SK-N-SH (cell line): ENCODE measurements around the gene HS6ST3. TPM values are rescaled to one million over a fixed set of nuclear protein-coding genes. Genes with fewer than 3 reads are reported as not detected.

Experiments
- CTCF ChIA-PET: fragments of 300-600, 350-600 bp; formaldehyde crosslinking; extraction: SDS; loops from one replicate; lab custom pipeline; 2021; lab: Yijun Ruan, JAX
- POLR2A ChIA-PET: fragments of 350-600 bp; sonication (Branson Sonifier 250); formaldehyde crosslinking; extraction: SDS; loops from one replicate; lab custom pipeline; 2020; ENCODE audit warnings: antibody characterized with exemption, inconsistent platforms; lab: Yijun Ruan, JAX
- DNase-seq: peaks from one replicate; pipeline ENCODE4 v3.0.0; 2012
- H2AFZ ChIP-seq: fragments of 200-600 bp; sonication (generic); 2 replicates; pipeline ENCODE4 v1.8.1; 2016; ENCODE audit warnings: antibody characterized with exemption, mild to moderate bottlenecking, low read depth
- H3F3A ChIP-seq: fragments of 200-600 bp; sonication (generic); replicated peaks from 2 replicates; pipeline ENCODE3; 2016; ENCODE audit warnings: antibody characterized with exemption, mild to moderate bottlenecking; ENCODE audit not compliant: insufficient read depth
- H3K27ac ChIP-seq, 2 experiments: fragments of 200-500 bp in 1 of 2; fragments of 200-600 bp in 1 of 2; sonication (Bioruptor generic) in 1 of 2; sonication (generic), shearing (Covaris generic) in 1 of 2; 2 replicates each; pipeline versions ENCODE4 v1.5.1 to v1.6.1; 2014 to 2016; ENCODE audit warnings: low read depth in 2 of 2, inconsistent platforms in 1 of 2, low read length in 1 of 2, mild to moderate bottlenecking in 1 of 2, mixed read lengths in 1 of 2
- H3K27me3 ChIP-seq: fragments of 200-600 bp; sonication (generic), shearing (Covaris generic); 2 replicates; pipeline ENCODE4 v1.6.1; 2016; ENCODE audit warnings: mixed run types; ENCODE audit not compliant: insufficient read depth
- H3K36me3 ChIP-seq, 2 experiments: fragments of 200-500 bp in 1 of 2; fragments of 200-600 bp in 1 of 2; sonication (Bioruptor generic) in 1 of 2; sonication (generic) in 1 of 2; replicated peaks in 1 of 2; 2 replicates each; pipeline versions ENCODE3 to v1.5.1; 2014 to 2016; ENCODE audit warnings: low read length in 1 of 2, mild to moderate bottlenecking in 1 of 2; ENCODE audit not compliant: insufficient read depth in 2 of 2, control insufficient read depth in 1 of 2
- H3K4me1 ChIP-seq, 2 experiments: fragments of 200-500 bp in 1 of 2; fragments of 200-600 bp in 1 of 2; sonication (Bioruptor generic) in 1 of 2; sonication (generic), shearing (Covaris generic) in 1 of 2; 2 replicates each; pipeline versions ENCODE4 v1.5.1 to v1.6.1; 2014 to 2016; ENCODE audit warnings: low read depth in 1 of 2, low read length in 1 of 2, mixed run types in 1 of 2; ENCODE audit not compliant: insufficient read depth in 2 of 2, control insufficient read depth in 1 of 2
- H3K4me2 ChIP-seq: fragments of 200-600 bp; sonication (generic), shearing (Covaris generic); 2 replicates; pipeline ENCODE4 v1.6.1; 2017; ENCODE audit warnings: mixed run types
- H3K4me3 ChIP-seq, 2 experiments: fragments of 200-500 bp in 1 of 2; fragments of 200-600 bp in 1 of 2; sonication (Bioruptor generic) in 1 of 2; sonication (generic), shearing (Covaris generic) in 1 of 2; 2 replicates each; pipeline versions ENCODE4 v1.5.1 to v1.8.1; 2014 to 2016; ENCODE audit warnings: low read depth in 2 of 2, inconsistent platforms in 1 of 2, low read length in 1 of 2, mild to moderate bottlenecking in 1 of 2, mixed read lengths in 1 of 2, moderate library complexity in 1 of 2
- H3K79me2 ChIP-seq: fragments of 200-600 bp; sonication (generic); 2 replicates; pipeline ENCODE4 v1.8.1; 2017; ENCODE audit warnings: mild to moderate bottlenecking; ENCODE audit not compliant: insufficient read depth
- H3K9ac ChIP-seq: fragments of 200-600 bp; sonication (generic); 2 replicates; pipeline ENCODE4 v1.6.1; 2017; ENCODE audit warnings: mixed run types
- H3K9me2 ChIP-seq: fragments of 200-600 bp; sonication (generic); 2 replicates; pipeline ENCODE4 v1.6.1; 2017; ENCODE audit warnings: mixed run types
- H3K9me3 ChIP-seq: fragments of 200-600 bp; sonication (generic); 2 replicates; pipeline ENCODE4 v1.6.1; 2017; ENCODE audit warnings: mixed run types, mild to moderate bottlenecking, moderate library complexity
- H4K20me1 ChIP-seq: fragments of 200-600 bp; sonication (generic); 2 replicates; pipeline ENCODE4 v1.6.1; 2017; ENCODE audit warnings: mild to moderate bottlenecking, mixed run types; ENCODE audit not compliant: insufficient read depth
- CHD2 ChIP-seq: fragments of 150-350 bp; IDR thresholded peaks from 2 replicates; pipeline ENCODE4 v1.6.1; 2018; ENCODE audit warnings: low read length; ENCODE audit not compliant: partially characterized antibody
- CTCF ChIP-seq: fragments of 200-600 bp; sonication (generic); IDR thresholded peaks from 2 replicates; pipeline ENCODE4 v1.6.1; 2017; ENCODE audit warnings: antibody characterized with exemption, mild to moderate bottlenecking, moderate library complexity
- EP300 ChIP-seq, 2 experiments: IDR thresholded peaks; 2 replicates each; pipeline versions ENCODE4 v1.4.0 to v1.6.1; 2012; ENCODE audit warnings: borderline replicate concordance in 1 of 2, low read depth in 1 of 2, low read length in 1 of 2
- EZH2phosphoT487 ChIP-seq: fragments of 200-600 bp; sonication (generic); IDR thresholded peaks from 2 replicates; pipeline ENCODE4 v1.6.1; 2017; ENCODE audit warnings: low read depth, mixed run types, mild to moderate bottlenecking, antibody characterized with exemption, moderate library complexity, borderline replicate concordance
- FOSL2 ChIP-seq: IDR thresholded peaks from 2 replicates; pipeline ENCODE4 v1.4.0; 2012; ENCODE audit warnings: low read depth, mild to moderate bottlenecking, moderate library complexity, borderline replicate concordance
- FOXM1 ChIP-seq: IDR thresholded peaks from 2 replicates; pipeline ENCODE4 v1.4.0; 2012; ENCODE audit warnings: low read depth, mild to moderate bottlenecking
- JUND ChIP-seq: IDR thresholded peaks from 2 replicates; pipeline ENCODE4 v1.4.0; 2012
- MXI1 ChIP-seq: IDR thresholded peaks from 2 replicates; pipeline ENCODE4 v1.6.1; 2012; ENCODE audit warnings: mild to moderate bottlenecking, low read depth, low read length, improper control_type of control experiment
- RCOR1 ChIP-seq: fragments of 150-350 bp; IDR thresholded peaks from 2 replicates; pipeline ENCODE4 v1.6.1; 2017; ENCODE audit warnings: antibody characterized with exemption, low read length
- RFX5 ChIP-seq: IDR thresholded peaks from 2 replicates; pipeline ENCODE4 v1.6.1; 2012; ENCODE audit warnings: mild to moderate bottlenecking, improper control_type of control experiment, low read length
- SMC3 ChIP-seq: IDR thresholded peaks from 2 replicates; pipeline ENCODE4 v1.6.1; 2012; ENCODE audit warnings: low read depth, low read length, improper control_type of control experiment
- TEAD4 ChIP-seq: IDR thresholded peaks from 2 replicates; pipeline ENCODE4 v1.4.0; 2012; ENCODE audit warnings: mild to moderate bottlenecking, borderline replicate concordance; ENCODE audit not compliant: insufficient read depth
- USF1 ChIP-seq: IDR thresholded peaks from 2 replicates; pipeline ENCODE4 v1.4.0; 2012; ENCODE audit warnings: low read depth, borderline replicate concordance
- USF2 ChIP-seq: fragments of 150-350 bp; IDR thresholded peaks from 2 replicates; pipeline ENCODE4 v1.6.1; 2017; ENCODE audit warnings: antibody characterized with exemption, low read length, low read depth, borderline replicate concordance
- ZBTB33 ChIP-seq: IDR thresholded peaks from 2 replicates; pipeline ENCODE4 v1.4.0; 2012; ENCODE audit warnings: low read depth, borderline replicate concordance
- WGBS: methylation state at CpG from one replicate; pipeline ENCODE4 v1.1.6; 2017; ENCODE audit warnings: low lambda C conversion rate; 5-methylcytosine and 5-hydroxymethylcytosine counted together
- polyA plus RNA-seq, 3 experiments: library from polyadenylated mRNA; depleted of rRNA; stranded (reverse); fragments of >200 nt; gene quantifications; 2 replicates each; pipeline ENCODE4 v1.2.3, GENCODE V29; 2012
- TF ChIP-seq, protein P1 (sequence below): IDR thresholded peaks from 2 replicates; pipeline ENCODE4 v1.6.1; 2012; ENCODE audit warnings: mild to moderate bottlenecking, low read depth, low read length, moderate library complexity

HS6ST3 gene
- polyA plus RNA-seq, 1 of the 3 experiments (the other 2 are of a cell fraction), result under 0.01 TPM

DNA sequence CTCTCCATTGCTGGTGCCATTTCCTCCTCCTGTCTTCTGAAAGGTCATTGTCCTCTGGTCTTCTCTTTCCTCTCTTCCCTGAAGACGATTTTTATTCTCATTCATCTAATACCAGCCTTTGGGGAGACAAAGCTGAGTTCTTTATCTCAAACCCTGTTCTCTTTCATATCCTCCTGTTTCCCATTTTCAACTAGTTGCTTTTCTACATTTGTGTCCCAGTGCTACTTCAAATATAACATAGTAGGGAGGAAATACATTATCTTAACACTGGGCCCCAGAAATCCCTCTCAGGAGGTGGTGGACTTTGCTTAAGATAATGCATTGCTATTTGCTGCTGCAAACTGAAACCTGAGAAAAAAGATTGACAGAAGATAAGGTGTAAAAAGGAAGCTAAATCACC lies 159.1 kb downstream of the HS6ST3 start:
- no peaks in the 10 kb centered on the region for H3K79me2 ChIP-seq
- H3K4me2 ChIP-seq, result no peak overlapping the region
- no peaks in the 10 kb centered on the region for H3K9me3 ChIP-seq
- H3K9ac ChIP-seq, result no peak overlapping the region
- H3F3A ChIP-seq, result no peaks in the 10 kb centered on the region
- H3K9me2 ChIP-seq, result no peaks in the 10 kb centered on the region
- WGBS, result 12% methylated on average over 1 of the region's 1 CpG
- no peaks in the 10 kb centered on the region for H4K20me1 ChIP-seq
- TF ChIP-seq, protein P1, sequence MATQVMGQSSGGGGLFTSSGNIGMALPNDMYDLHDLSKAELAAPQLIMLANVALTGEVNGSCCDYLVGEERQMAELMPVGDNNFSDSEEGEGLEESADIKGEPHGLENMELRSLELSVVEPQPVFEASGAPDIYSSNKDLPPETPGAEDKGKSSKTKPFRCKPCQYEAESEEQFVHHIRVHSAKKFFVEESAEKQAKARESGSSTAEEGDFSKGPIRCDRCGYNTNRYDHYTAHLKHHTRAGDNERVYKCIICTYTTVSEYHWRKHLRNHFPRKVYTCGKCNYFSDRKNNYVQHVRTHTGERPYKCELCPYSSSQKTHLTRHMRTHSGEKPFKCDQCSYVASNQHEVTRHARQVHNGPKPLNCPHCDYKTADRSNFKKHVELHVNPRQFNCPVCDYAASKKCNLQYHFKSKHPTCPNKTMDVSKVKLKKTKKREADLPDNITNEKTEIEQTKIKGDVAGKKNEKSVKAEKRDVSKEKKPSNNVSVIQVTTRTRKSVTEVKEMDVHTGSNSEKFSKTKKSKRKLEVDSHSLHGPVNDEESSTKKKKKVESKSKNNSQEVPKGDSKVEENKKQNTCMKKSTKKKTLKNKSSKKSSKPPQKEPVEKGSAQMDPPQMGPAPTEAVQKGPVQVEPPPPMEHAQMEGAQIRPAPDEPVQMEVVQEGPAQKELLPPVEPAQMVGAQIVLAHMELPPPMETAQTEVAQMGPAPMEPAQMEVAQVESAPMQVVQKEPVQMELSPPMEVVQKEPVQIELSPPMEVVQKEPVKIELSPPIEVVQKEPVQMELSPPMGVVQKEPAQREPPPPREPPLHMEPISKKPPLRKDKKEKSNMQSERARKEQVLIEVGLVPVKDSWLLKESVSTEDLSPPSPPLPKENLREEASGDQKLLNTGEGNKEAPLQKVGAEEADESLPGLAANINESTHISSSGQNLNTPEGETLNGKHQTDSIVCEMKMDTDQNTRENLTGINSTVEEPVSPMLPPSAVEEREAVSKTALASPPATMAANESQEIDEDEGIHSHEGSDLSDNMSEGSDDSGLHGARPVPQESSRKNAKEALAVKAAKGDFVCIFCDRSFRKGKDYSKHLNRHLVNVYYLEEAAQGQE, result no peak
- DNase-seq, result no peak
- no peak overlapping the region for H3K4me3 ChIP-seq
- no peaks in the 10 kb centered on the region for H3K27me3 ChIP-seq
- H2AFZ ChIP-seq, result no peak overlapping the region
- no peaks in the 10 kb centered on the region for H3K4me1 ChIP-seq
- no peaks in the 10 kb centered on the region for H3K36me3 ChIP-seq
- ChIA-PET POLR2A (no interaction called here), CTCF (interaction anchor here (2.1 kb wide), 1 partner anchor 14 kb away, joined by 4 read pairs; no protein-coding TSS in a partner anchor)
- no peak overlapping the region for H3K27ac ChIP-seq

DNA sequence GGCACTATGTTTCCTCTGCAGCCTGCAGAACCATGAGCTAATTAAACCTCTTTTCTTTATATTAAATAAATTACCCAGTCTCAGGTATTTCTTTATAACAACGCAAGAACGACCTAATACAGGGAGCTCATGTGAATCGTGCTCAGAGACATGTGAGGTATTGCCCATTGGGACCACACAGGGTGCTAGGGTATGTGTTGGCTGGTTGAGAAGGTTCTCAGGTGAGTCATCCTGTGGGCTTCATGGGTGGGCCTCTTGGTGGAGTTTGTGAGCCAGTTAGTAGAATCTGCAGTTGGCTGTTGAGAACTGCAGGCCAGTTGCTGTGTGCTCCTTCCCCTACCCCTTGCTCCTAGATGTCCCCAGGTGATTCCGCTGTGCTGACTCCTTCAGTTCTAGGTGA lies 163.0 kb downstream of the HS6ST3 start:
- no peak overlapping the region for H3K27ac ChIP-seq
- no peaks in the 10 kb centered on the region for H3F3A ChIP-seq
- H2AFZ ChIP-seq, result no peak overlapping the region
- ChIA-PET POLR2A (no interaction called here), CTCF (no interaction called here)
- no peak overlapping the region for H3K9ac ChIP-seq
- TF ChIP-seq JUND (no peak), ZBTB33 (no peak), RFX5 (no peak), EP300 (IDR thresholded peaks at IDR 0.05; ENCODE audit: borderline replicate concordance in 1 of 2, low read depth in 1 of 2, low read length in 1 of 2) (no peak), CHD2 (no peak), EZH2phosphoT487 (no peak), SMC3 (no peak), CTCF (no peak), FOSL2 (no peak), RCOR1 (no peak), TEAD4 (no peak), MXI1 (no peak), USF2 (no peak), FOXM1 (no peak), USF1 (no peak)
- TF ChIP-seq, all 33 proteins: peak for 0
- Histone ChIP-seq H3K79me2 (no peaks in the 10 kb centered on the region), H3K36me3 (no peaks in the 10 kb centered on the region), H3K4me1 (no peaks in the 10 kb centered on the region), H4K20me1 (no peaks in the 10 kb centered on the region), H3K9me2 (no peaks in the 10 kb centered on the region), H3K9me3 (no peaks in the 10 kb centered on the region), H3K4me3 (no peak overlapping the region), H3K4me2 (no peak overlapping the region), H3K27me3 (no peaks in the 10 kb centered on the region)
- no peak for DNase-seq
- 50% methylated on average over 3 of the region's 4 CpGs for WGBS
